ENCODE data around the gene IDE. TPM values are rescaled to one million over a fixed set of nuclear protein-coding genes. Genes with fewer than 3 reads are reported as not detected.
"Not testable (repeated sequence)": the region's sequence is repeated elsewhere in the genome, so short reads cannot be mapped to it uniquely, and the experiment has no call there.

Gene IDE
- total RNA-seq, 1 donor from 2014 or later, result 25.7 TPM

DNA sequence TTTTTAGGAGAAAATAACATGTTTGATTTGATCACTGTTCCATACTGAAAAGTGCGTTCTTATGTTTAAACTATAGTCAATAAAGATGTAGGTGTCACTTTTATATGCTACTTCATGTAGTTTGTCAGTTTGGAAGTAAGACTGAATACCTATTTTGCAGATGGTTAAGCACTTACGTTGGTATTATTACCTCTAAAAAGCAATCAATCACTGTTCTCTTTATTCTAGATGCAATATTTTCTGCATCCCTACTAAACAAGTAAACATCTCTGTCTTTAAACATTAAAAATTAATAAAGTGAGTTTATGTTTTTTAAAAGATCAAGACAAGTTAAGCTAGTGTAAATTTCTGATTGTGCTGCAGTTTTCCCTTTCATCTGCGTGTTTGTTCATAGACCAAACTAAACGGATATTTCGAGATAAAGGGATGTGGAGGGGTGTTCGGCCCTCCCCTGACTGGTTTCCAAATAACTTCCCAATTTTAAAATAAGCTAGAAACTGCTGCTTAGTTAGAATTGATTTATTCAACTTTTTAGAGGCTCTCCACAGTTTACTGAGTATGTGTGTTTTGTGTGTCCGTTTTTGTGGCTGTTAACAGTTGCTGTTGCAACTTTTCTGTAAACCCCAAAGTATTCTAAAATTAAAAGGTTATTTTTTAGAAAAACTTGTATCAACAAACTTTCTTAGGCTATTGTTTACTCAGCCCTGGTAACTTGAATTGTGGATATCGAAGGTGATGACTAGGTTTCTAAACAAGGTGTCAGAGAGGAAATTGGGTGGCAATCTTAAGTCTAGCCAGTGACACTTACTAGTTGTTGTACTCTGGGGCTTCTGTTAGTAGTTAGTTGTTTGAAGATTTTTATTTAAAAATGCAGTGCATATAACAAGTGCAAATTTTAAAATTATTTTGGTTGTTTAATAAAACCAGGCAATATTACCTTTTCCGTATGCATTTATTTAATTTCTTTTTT is 20.0 kb upstream of the IDE start:
- no peak for DNase-seq (ENCODE audit: low read depth)
- H3K4me3 ChIP-seq (ENCODE audit: low read depth, low read length), result peak overlapping the region; percentile 80
- no peaks in the 10 kb centered on the region for H3K36me3 ChIP-seq (ENCODE audit: control insufficient read depth, insufficient read depth, low read length)
- no peaks in the 10 kb centered on the region for H3K27me3 ChIP-seq (ENCODE audit: control insufficient read depth, insufficient read depth, low read length)
- TF ChIP-seq, protein P1, sequence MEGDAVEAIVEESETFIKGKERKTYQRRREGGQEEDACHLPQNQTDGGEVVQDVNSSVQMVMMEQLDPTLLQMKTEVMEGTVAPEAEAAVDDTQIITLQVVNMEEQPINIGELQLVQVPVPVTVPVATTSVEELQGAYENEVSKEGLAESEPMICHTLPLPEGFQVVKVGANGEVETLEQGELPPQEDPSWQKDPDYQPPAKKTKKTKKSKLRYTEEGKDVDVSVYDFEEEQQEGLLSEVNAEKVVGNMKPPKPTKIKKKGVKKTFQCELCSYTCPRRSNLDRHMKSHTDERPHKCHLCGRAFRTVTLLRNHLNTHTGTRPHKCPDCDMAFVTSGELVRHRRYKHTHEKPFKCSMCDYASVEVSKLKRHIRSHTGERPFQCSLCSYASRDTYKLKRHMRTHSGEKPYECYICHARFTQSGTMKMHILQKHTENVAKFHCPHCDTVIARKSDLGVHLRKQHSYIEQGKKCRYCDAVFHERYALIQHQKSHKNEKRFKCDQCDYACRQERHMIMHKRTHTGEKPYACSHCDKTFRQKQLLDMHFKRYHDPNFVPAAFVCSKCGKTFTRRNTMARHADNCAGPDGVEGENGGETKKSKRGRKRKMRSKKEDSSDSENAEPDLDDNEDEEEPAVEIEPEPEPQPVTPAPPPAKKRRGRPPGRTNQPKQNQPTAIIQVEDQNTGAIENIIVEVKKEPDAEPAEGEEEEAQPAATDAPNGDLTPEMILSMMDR (IDR thresholded peaks at IDR 0.05; ENCODE audit: insufficient read depth, low read length, poor library complexity, severe bottlenecking), result no peak

DNA sequence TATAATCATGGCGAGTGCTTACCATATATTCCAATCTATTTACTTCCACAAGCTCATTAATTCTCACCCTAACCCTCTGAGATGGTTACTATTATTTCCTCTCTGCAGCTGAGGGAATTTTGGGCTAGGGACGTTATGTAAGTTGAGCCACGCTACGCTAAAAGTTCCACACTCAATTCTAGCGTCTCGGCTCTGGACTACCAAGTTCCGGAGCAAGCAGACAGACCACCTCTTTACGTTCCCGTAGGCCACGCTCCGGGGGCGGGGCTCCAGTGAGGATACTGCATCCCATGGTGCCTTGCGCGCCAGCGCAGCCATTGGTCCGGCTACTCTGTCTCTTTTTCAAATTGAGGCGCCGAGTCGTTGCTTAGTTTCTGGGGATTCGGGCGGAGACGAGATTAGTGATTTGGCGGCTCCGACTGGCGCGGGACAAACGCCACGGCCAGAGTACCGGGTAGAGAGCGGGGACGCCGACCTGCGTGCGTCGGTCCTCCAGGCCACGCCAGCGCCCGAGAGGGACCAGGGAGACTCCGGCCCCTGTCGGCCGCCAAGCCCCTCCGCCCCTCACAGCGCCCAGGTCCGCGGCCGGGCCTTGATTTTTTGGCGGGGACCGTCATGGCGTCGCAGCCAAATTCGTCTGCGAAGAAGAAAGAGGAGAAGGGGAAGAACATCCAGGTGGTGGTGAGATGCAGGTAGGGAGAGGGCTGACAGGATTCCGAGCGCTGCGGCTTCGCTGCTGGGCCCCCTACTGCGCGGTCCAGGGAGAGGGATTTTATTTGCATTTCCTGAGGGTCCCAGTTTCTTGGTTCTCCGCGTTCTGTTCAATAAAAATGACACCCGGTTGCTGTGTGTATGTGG is 19.1 kb upstream of the IDE start, which contains the start of gene KIF11:
TSS of gene KIF11 (plus strand) at position 370 of the 858 bp plus-strand sequence. CDS start at position 616, 246 bp downstream.
- peak within 1 kb of the TSS; percentile 80 for H3K4me3 ChIP-seq (ENCODE audit: low read depth, low read length)
- TF ChIP-seq, protein P1 (IDR thresholded peaks at IDR 0.05; ENCODE audit: insufficient read depth, low read length, poor library complexity, severe bottlenecking), result no peak
- H3K36me3 ChIP-seq (ENCODE audit: control insufficient read depth, insufficient read depth, low read length), result no peaks in the 10 kb centered on the region
- peak; percentile 80 for DNase-seq (ENCODE audit: low read depth)
- H3K27me3 ChIP-seq (ENCODE audit: control insufficient read depth, insufficient read depth, low read length), result no peaks in the 10 kb centered on the region

DNA sequence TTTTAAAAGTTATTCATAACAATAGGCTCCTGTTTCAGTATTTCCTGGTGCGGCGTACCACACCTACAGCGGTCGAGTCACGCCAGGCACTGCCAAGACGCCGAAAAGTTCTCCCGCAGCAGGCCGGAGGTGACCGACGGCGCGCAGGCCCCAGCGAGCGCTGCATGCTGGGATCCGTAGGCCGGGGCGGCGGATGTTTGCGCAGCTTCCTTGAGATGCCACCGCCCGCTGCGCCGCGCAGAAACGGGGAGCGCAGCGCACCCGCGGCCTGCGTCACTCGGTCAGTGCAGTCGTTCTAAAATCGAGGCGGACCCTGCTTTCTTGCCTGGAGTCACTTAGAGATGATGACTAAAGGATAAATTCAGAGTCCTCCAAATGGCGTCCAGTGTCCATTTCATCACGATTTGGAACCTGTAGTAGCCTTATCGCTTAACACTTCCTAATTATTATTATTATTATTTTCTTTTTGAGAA is 17.7 kb upstream of the IDE start:
- peak overlapping the region; percentile 80 for H3K4me3 ChIP-seq (ENCODE audit: low read depth, low read length)
- no peaks in the 10 kb centered on the region for H3K36me3 ChIP-seq (ENCODE audit: control insufficient read depth, insufficient read depth, low read length)
- TF ChIP-seq, protein P1 (IDR thresholded peaks at IDR 0.05; ENCODE audit: insufficient read depth, low read length, poor library complexity, severe bottlenecking), result no peak
- peak; percentile 69 for DNase-seq (ENCODE audit: low read depth)
- no peaks in the 10 kb centered on the region for H3K27me3 ChIP-seq (ENCODE audit: control insufficient read depth, insufficient read depth, low read length)

DNA sequence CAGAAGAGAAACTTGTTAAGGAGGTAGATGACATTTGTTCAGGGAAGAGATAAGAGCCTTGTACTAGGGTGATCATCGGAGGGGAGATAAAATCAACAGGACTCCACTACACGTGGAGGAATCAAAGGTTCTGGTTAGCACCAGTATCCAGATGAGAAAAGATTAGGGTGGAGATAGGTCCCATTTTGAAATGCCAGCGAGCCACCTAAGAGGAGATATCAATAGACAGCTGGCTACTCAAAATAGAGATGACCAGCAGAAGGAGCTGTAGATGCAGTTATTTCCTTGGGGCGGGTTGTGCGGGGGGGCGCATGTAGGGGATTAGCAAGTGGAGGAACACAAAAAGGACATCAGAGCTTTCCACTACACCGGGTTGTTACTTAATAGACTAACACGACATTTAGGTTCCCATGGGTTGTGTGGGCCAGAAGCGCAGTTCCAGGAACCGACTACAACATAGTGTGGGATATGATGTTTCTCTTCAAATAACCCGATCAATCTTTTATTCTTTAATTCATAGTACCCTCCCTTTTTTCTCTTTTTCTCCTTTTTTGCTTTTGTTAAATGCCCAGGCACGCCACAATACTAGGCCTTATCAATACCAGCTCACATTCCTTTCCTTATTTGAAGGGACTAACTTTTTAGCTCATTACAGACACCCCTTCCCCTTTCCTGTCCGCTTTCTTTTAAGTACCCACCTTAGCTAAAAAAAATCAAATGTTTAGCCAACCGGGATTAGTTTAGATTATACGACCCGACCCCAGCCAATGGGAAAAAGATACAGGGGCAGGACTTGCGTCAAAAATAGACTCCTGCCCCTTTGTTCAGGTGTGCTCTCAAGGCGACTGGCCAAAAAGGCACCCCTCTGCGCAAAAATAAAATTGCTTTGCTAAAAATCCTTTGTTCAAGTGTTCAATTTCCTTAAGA is 17.0 kb upstream of the IDE start:
- TF ChIP-seq, protein P1 (IDR thresholded peaks at IDR 0.05; ENCODE audit: insufficient read depth, low read length, poor library complexity, severe bottlenecking), result peak; percentile 43
- Histone ChIP-seq H3K27me3 (ENCODE audit: control insufficient read depth, insufficient read depth, low read length) (no peaks in the 10 kb centered on the region), H3K4me3 (ENCODE audit: low read depth, low read length) (peak overlapping the region; percentile 80), H3K36me3 (ENCODE audit: control insufficient read depth, insufficient read depth, low read length) (no peaks in the 10 kb centered on the region)
- no peak for DNase-seq (ENCODE audit: low read depth)

DNA sequence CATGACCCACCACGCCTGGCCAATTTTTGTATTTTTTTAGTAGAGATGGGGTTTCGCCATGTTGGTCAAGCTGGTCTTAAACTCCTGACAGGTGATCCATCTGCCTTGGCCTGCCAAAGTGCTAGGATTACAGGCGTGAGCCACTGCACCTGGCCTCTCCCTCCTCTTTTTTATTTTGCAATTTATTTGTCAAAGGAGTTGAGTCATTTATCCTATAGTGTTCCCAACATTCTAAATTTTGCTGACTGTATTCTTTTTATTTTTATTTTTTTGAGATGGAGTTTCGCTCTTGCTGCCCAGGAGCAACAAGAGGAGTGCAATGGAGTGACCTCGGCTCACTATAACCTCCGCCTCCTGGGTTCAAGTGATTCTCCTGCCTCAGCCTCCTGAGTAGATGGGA is 8.5 kb upstream of the IDE start:
- not testable (repeated sequence) for H3K36me3 ChIP-seq (ENCODE audit: control insufficient read depth, insufficient read depth, low read length); DNase-seq (ENCODE audit: low read depth); H3K4me3 ChIP-seq (ENCODE audit: low read depth, low read length); H3K27me3 ChIP-seq (ENCODE audit: control insufficient read depth, insufficient read depth, low read length)
